ENCODE results near the gene GALE.
A peak's percentile ranks its signal among the peaks of the same experiment; 100 is the strongest.

The GALE gene

GRCh38 chr1:23825076-23825761 is 24.7 kb upstream of the GALE start, which contains the start of gene HMGCL:
TSS of gene HMGCL (minus strand) at chr1:23825429. CDS start at chr1:23825415, 14 bp downstream.
- in situ Hi-C loops (cut with HindIII; ENCODE audit: low pct_ligation_motif_present, low sequenced_read_pairs), result no loop called here
- no peaks in the 10 kb centered on the region for H3K36me3 ChIP-seq (replicated peaks)
- no peaks in the 10 kb centered on the region for H3K27me3 ChIP-seq (replicated peaks)
- TF ChIP-seq CTCF (IDR thresholded peaks at IDR 0.05; ENCODE audit: low read depth, low read length, missing control alignments), result no peak
- DNase-seq, result peak; percentile 85
- peak within 1 kb of the TSS; percentile 92 for H3K4me3 ChIP-seq (ENCODE audit: low read depth, low read length)
- H3K27ac ChIP-seq, result peak within 1 kb of the TSS; percentile 82

GRCh38 chr1:23824711-23825075 is 24.1 kb upstream of the GALE start:
- in situ Hi-C loops (cut with HindIII; ENCODE audit: low pct_ligation_motif_present, low sequenced_read_pairs), result no loop called here
- H3K4me3 ChIP-seq (ENCODE audit: low read depth, low read length), result peak overlapping the region; percentile 92
- TF ChIP-seq CTCF (IDR thresholded peaks at IDR 0.05; ENCODE audit: low read depth, low read length, missing control alignments), result no peak
- H3K27ac ChIP-seq, result peak overlapping the region; percentile 82
- no peaks in the 10 kb centered on the region for H3K36me3 ChIP-seq (replicated peaks)
- no peak for DNase-seq
- no peaks in the 10 kb centered on the region for H3K27me3 ChIP-seq (replicated peaks)

GRCh38 chr1:23823767-23824166 is 23.2 kb upstream of the GALE start:
- in situ Hi-C loops (cut with HindIII; ENCODE audit: low pct_ligation_motif_present, low sequenced_read_pairs), result no loop called here
- H3K27ac ChIP-seq, result no peak overlapping the region
- no peak overlapping the region for H3K4me3 ChIP-seq (ENCODE audit: low read depth, low read length)
- no peak for DNase-seq
- TF ChIP-seq CTCF (IDR thresholded peaks at IDR 0.05; ENCODE audit: low read depth, low read length, missing control alignments), result no peak
- H3K27me3 ChIP-seq (replicated peaks), result no peaks in the 10 kb centered on the region
- H3K36me3 ChIP-seq (replicated peaks), result no peaks in the 10 kb centered on the region

DNA sequence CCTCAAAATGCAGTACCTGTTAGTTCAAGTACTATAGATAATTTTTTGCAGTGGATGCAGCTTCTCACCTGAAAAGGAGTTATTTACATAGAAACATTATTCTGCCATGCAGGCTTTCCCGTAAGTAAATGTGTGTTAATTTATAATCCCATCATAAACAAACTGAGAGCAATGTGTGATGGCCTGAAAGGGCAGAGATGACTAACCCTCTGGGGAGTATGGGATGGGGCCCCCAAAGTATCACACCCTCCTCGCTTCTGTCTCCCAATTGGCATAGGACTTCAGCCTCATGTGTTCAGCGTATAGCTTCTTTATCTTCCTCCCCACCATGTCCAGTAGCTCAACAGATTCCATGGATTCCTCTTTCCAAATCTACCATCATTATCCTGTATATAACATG is 17.1 kb upstream of the GALE start:
- DNase-seq, result no peak
- peaks cover 18% of the 10 kb centered on the region for H3K36me3 ChIP-seq (replicated peaks)
- in situ Hi-C loops (cut with HindIII; ENCODE audit: low pct_ligation_motif_present, low sequenced_read_pairs), result no loop called here
- no peak overlapping the region for H3K4me3 ChIP-seq (ENCODE audit: low read depth, low read length)
- no peaks in the 10 kb centered on the region for H3K27me3 ChIP-seq (replicated peaks)
- H3K27ac ChIP-seq, result no peak overlapping the region
- TF ChIP-seq CTCF (IDR thresholded peaks at IDR 0.05; ENCODE audit: low read depth, low read length, missing control alignments), result no peak

GRCh38 chr1:23816906-23817305 is 16.4 kb upstream of the GALE start:
- Histone ChIP-seq H3K27me3 (replicated peaks) (no peaks in the 10 kb centered on the region), H3K4me3 (ENCODE audit: low read depth, low read length) (no peak overlapping the region), H3K36me3 (replicated peaks) (peaks cover 20% of the 10 kb centered on the region), H3K27ac (no peak overlapping the region)
- no peak for DNase-seq
- in situ Hi-C loops (cut with HindIII; ENCODE audit: low pct_ligation_motif_present, low sequenced_read_pairs), result no loop called here
- no peak for TF ChIP-seq CTCF (IDR thresholded peaks at IDR 0.05; ENCODE audit: low read depth, low read length, missing control alignments)

DNA sequence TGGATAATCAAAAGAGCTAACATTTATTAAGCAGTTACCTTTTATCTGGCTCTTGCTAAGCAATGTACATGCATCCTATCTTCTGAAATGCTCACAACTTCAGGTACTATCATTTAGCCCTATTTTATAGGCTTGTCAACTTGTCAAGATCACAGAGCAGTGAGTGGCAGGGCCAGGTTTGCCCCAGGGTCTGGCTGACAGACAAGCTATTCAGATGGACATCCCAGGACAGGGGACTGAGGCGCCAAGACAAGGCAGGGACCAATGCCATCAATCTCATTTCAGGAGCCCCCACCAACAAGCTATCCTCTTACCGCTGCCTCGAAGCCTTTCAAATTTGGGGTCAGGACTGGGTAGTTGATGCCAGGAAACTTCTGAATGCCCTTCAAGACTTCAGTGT is 15.8 kb upstream of the GALE start:
- no peak for TF ChIP-seq CTCF (IDR thresholded peaks at IDR 0.05; ENCODE audit: low read depth, low read length, missing control alignments)

More for the DNA sequence above, 15.8 kb upstream of the GALE start:
- Histone ChIP-seq H3K4me3 (ENCODE audit: low read depth, low read length) (no peak overlapping the region), H3K36me3 (replicated peaks) (peaks cover 20% of the 10 kb centered on the region), H3K27ac (no peak overlapping the region), H3K27me3 (replicated peaks) (no peaks in the 10 kb centered on the region)
- DNase-seq, result no peak
- in situ Hi-C loops (cut with HindIII; ENCODE audit: low pct_ligation_motif_present, low sequenced_read_pairs), result no loop called here
